NCI-H82 treated with DMSO at 0.1 percent for 48 hours (cell line): Measurements from ENCODE around the gene SSB.
"Not testable (repeated sequence)": the region's sequence is repeated elsewhere in the genome, so short reads cannot be mapped to it uniquely, and the experiment has no call there.

Experiments used
- DNase-seq: peaks from one replicate; lab custom pipeline; 2025; ENCODE audit not compliant: unreplicated experiment; lab: John Stamatoyannopoulos, UW

Gene SSB

GRCh38 chr2:169781249-169782013 lies 17.2 kb upstream of the SSB start:
- DNase-seq: no peak

GRCh38 chr2:169782513-169782912 lies 16.2 kb upstream of the SSB start:
- DNase-seq: no peak

GRCh38 chr2:169790581-169790980 lies 8.1 kb upstream of the SSB start:
- DNase-seq: no peak

GRCh38 chr2:169795181-169795580 lies 3.5 kb upstream of the SSB start:
- DNase-seq: no peak

- DNase-seq: no peak
Measured at GRCh38 chr2:169796441-169796840, 2.2 kb upstream of the SSB start.

- DNase-seq: no peak
Measured at GRCh38 chr2:169797601-169798000, 1.1 kb upstream of the SSB start.

- DNase-seq: no peak
Measured at GRCh38 chr2:169798397-169798717, 314 bp upstream of the SSB start.

GRCh38 chr2:169803480-169803879 lies 4.8 kb downstream of the SSB start:
- no peak for DNase-seq

GRCh38 chr2:169806586-169806985 lies 7.9 kb downstream of the SSB start:
- no peak for DNase-seq

GRCh38 chr2:169808221-169808620 lies 9.6 kb downstream of the SSB start:
- DNase-seq: no peak

- no peak for DNase-seq
Measured at GRCh38 chr2:169815849-169816248, 17.2 kb downstream of the SSB start.

- DNase-seq: not testable (repeated sequence)
Measured at GRCh38 chr2:169816961-169817360, 18.3 kb downstream of the SSB start.

GRCh38 chr2:169817369-169817768 lies 18.7 kb downstream of the SSB start:
- not testable (repeated sequence) for DNase-seq

- no peak for DNase-seq
Measured at GRCh38 chr2:169818241-169818640, 19.6 kb downstream of the SSB start.

- no peak for DNase-seq
Measured at GRCh38 chr2:169819106-169819505, 20.4 kb downstream of the SSB start.

GRCh38 chr2:169820101-169820500 lies 21.4 kb downstream of the SSB start:
- not testable (repeated sequence) for DNase-seq

- no peak for DNase-seq
Measured at GRCh38 chr2:169822036-169822435, 23.4 kb downstream of the SSB start.

- DNase-seq: no peak
Measured at GRCh38 chr2:169822785-169823392, 24.2 kb downstream of the SSB start.

GRCh38 chr2:169823996-169824372 lies 25.3 kb downstream of the SSB start:
- no peak for DNase-seq

- DNase-seq: peak; percentile 59
Measured at GRCh38 chr2:169824373-169825333, 26.0 kb downstream of the SSB start, which contains the start of gene METTL5. Gene METTL5, minus strand, starts transcription at chr2:169824905. Its CDS starts 308 bp downstream, at chr2:169824597.

GRCh38 chr2:169827272-169828140 lies 28.8 kb downstream of the SSB start, which contains the start of gene UBR3:
Gene UBR3, plus strand, starts transcription at chr2:169827454. Its CDS starts 54 bp downstream, at chr2:169827508.
- DNase-seq: peak; percentile 82
